Thymus (tissue), 11 donors: ENCODE measurements around the gene ACADM. TPM values are rescaled to one million over a fixed set of nuclear protein-coding genes. Genes with fewer than 3 reads are reported as not detected.
A peak's percentile ranks its signal among the peaks of the same experiment; 100 is the strongest.
"Not testable (repeated sequence)": the region's sequence is repeated elsewhere in the genome, so short reads cannot be mapped to it uniquely, and the experiment has no call there.

Experiments
- DNase-seq, 9 donors: peaks; one replicate each; pipeline ENCODE4 v3.0.0-alpha.2; 2013; ENCODE audit warnings: low spot score in 9 of 9, low read depth in 6 of 9, missing footprints in 1 of 9
- H3K27ac ChIP-seq, 2 donors: one replicate each; pipeline ENCODE4 v1.5.1; 2013; ENCODE audit warnings: control low read depth in 1 of 2, low read depth in 1 of 2, low read length in 1 of 2, mild to moderate bottlenecking in 1 of 2, moderate library complexity in 1 of 2
- H3K27me3 ChIP-seq, 2 donors: one replicate each; pipeline ENCODE4 v1.5.1; 2013; ENCODE audit warnings: low read length in 1 of 2; ENCODE audit not compliant: control insufficient read depth in 2 of 2, insufficient read depth in 1 of 2
- H3K36me3 ChIP-seq, 2 donors: one replicate each; pipeline ENCODE4 v1.5.1; 2013; ENCODE audit warnings: low read length in 1 of 2, mild to moderate bottlenecking in 1 of 2, moderate library complexity in 1 of 2; ENCODE audit not compliant: control insufficient read depth in 2 of 2, insufficient read depth in 2 of 2
- H3K4me1 ChIP-seq, 2 donors: one replicate each; pipeline ENCODE4 v1.5.1; 2013; ENCODE audit warnings: low read length in 2 of 2; ENCODE audit not compliant: control insufficient read depth in 2 of 2, insufficient read depth in 2 of 2
- H3K4me3 ChIP-seq, 2 donors: one replicate each; pipeline ENCODE4 v1.5.1; 2013; ENCODE audit warnings: low read length in 2 of 2, control low read depth in 1 of 2, mild to moderate bottlenecking in 1 of 2
- H3K9me3 ChIP-seq, 2 donors: one replicate each; pipeline ENCODE4 v1.5.1; 2013; ENCODE audit warnings: low read length in 1 of 2, mild to moderate bottlenecking in 1 of 2; ENCODE audit not compliant: control insufficient read depth in 2 of 2, insufficient read depth in 1 of 2
- WGBS: extraction: QIAGEN DNeasy Blood & Tissue Kit; methylation state at CpG from one replicate; pipeline ENCODE4 v1.1.7; 2013; 5-methylcytosine and 5-hydroxymethylcytosine counted together
- polyA plus RNA-seq: library from polyadenylated mRNA; stranded (reverse); fragments of 200-250 nt; gene quantifications from one replicate; pipeline ENCODE4 v1.2.3, GENCODE V29; 2013
- total RNA-seq: library from RNA; stranded (reverse); fragments of 120-200 nt; gene quantifications from one replicate; pipeline ENCODE4 v1.2.4, GENCODE V29; 2013
- donor health status: healthy.

ACADM gene
- total and polyA plus RNA-seq, 2 donors: 29.7 to 76.5 TPM

GRCh38 chr1:75780183-75780582 lies 55.7 kb downstream of the ACADM start:
- not testable (repeated sequence) for DNase-seq, H3K27me3 ChIP-seq, H3K4me3 ChIP-seq, H3K27ac ChIP-seq, H3K9me3 ChIP-seq, H3K4me1 ChIP-seq, H3K36me3 ChIP-seq
- 94% methylated on average over 4 of the region's 4 CpGs for WGBS

- H3K4me1 ChIP-seq: peaks cover 10 to 17% of the 10 kb centered on the region in 2 donors
- not testable (repeated sequence) for DNase-seq, H3K27me3 ChIP-seq, H3K9me3 ChIP-seq, H3K36me3 ChIP-seq, H3K4me3 ChIP-seq, H3K27ac ChIP-seq
- 86% methylated on average over 4 of the region's 4 CpGs for WGBS
These were observed 59.4 kb downstream of the ACADM start for GRCh38 chr1:75783920-75784319.

GRCh38 chr1:75785320-75785982 lies 60.9 kb downstream of the ACADM start:
- 16% methylated on average over 9 of the region's 9 CpGs for WGBS
- peak in 2 of 9 donors; percentile 10 to 14 for DNase-seq
- peak overlapping the region; percentile 91 for H3K27ac ChIP-seq
- H3K4me1 ChIP-seq: peaks cover 11 to 19% of the 10 kb centered on the region in 2 donors
- H3K36me3 ChIP-seq: peaks cover 4 to 17% of the 10 kb centered on the region in 2 donors
- H3K4me3 ChIP-seq: peak overlapping the region; percentile 76 to 96
- H3K27me3 ChIP-seq: no peaks in the 10 kb centered on the region
- H3K9me3 ChIP-seq: no peaks in the 10 kb centered on the region

GRCh38 chr1:75785983-75786853 lies 61.7 kb downstream of the ACADM start, which contains the start of gene RABGGTB:
RABGGTB (plus strand) TSS chr1:75786256; CDS start chr1:75786272, 16 bp downstream.
- H3K27ac ChIP-seq: peak within 1 kb of the TSS; percentile 91
- H3K36me3 ChIP-seq: peaks cover 5 to 24% of the 10 kb centered on the region in 2 donors
- under 1% methylated on average over 28 of the region's 28 CpGs for WGBS
- peaks cover 11 to 23% of the 10 kb centered on the region in 2 donors for H3K4me1 ChIP-seq
- no peaks in the 10 kb centered on the region for H3K27me3 ChIP-seq
- no peaks in the 10 kb centered on the region for H3K9me3 ChIP-seq
- DNase-seq: peak; percentile 90 to 98 (median 93)
- H3K4me3 ChIP-seq: peak within 1 kb of the TSS; percentile 76 to 96

GRCh38 chr1:75786901-75787493 lies 62.5 kb downstream of the ACADM start:
- peaks cover 6 to 31% of the 10 kb centered on the region in 2 donors for H3K36me3 ChIP-seq
- peak overlapping the region in 1 of 2 donors; percentile 91 for H3K27ac ChIP-seq

GRCh38 chr1:75787524-75787923 lies 63.0 kb downstream of the ACADM start:
- Histone ChIP-seq H3K36me3 (peaks cover 9 to 35% of the 10 kb centered on the region in 2 donors), H3K9me3 (no peaks in the 10 kb centered on the region), H3K4me3 (peak overlapping the region; percentile 76 to 96), H3K27ac (peak overlapping the region in 1 of 2 donors; percentile 91), H3K4me1 (peaks cover 11 to 23% of the 10 kb centered on the region in 2 donors), H3K27me3 (no peaks in the 10 kb centered on the region)
- peak in 5 of 9 donors; percentile 21 to 61 (median 42) for DNase-seq
- WGBS: 26% methylated on average over 4 of the region's 4 CpGs

More at GRCh38 chr1:75786901-75787493, 62.5 kb downstream of the ACADM start:
- 5% methylated on average over 10 of the region's 10 CpGs for WGBS
- H3K9me3 ChIP-seq: no peaks in the 10 kb centered on the region
- H3K4me3 ChIP-seq: peak overlapping the region; percentile 76 to 96
- peaks cover 11 to 23% of the 10 kb centered on the region in 2 donors for H3K4me1 ChIP-seq
- no peaks in the 10 kb centered on the region for H3K27me3 ChIP-seq
- DNase-seq: peak in 3 of 9 donors; percentile 15 to 26 (median 26)

GRCh38 chr1:75789988-75790387 lies 65.5 kb downstream of the ACADM start:
- Histone ChIP-seq H3K27me3 (no peaks in the 10 kb centered on the region), H3K4me1 (peaks cover 11 to 22% of the 10 kb centered on the region in 2 donors), H3K9me3 (no peaks in the 10 kb centered on the region), H3K36me3 (peaks cover 14 to 59% of the 10 kb centered on the region in 2 donors), H3K4me3 (no peak overlapping the region), H3K27ac (no peak overlapping the region)
- DNase-seq: no peak

GRCh38 chr1:75791022-75791421 lies 66.5 kb downstream of the ACADM start:
- H3K4me1 ChIP-seq: peaks cover 11 to 13% of the 10 kb centered on the region in 2 donors
- 79% methylated on average over 1 of the region's 1 CpG for WGBS
- no peaks in the 10 kb centered on the region for H3K9me3 ChIP-seq
- no peaks in the 10 kb centered on the region for H3K27me3 ChIP-seq
- peaks cover 24 to 70% of the 10 kb centered on the region in 2 donors for H3K36me3 ChIP-seq
- H3K27ac ChIP-seq: no peak overlapping the region
- H3K4me3 ChIP-seq: no peak overlapping the region
- DNase-seq: no peak
